ENCODE measurements around the gene SYNPR.

SYNPR gene

GRCh38 chr3:63471781-63472180, 193.7 kb downstream of the SYNPR start:
- DNase-seq (ENCODE audit: low read depth in 2 of 2), result no peak

GRCh38 chr3:63473641-63474166, 195.6 kb downstream of the SYNPR start:
- no peak for DNase-seq (ENCODE audit: low read depth in 2 of 2)

GRCh38 chr3:63474828-63475518, 196.9 kb downstream of the SYNPR start:
- DNase-seq (ENCODE audit: low read depth in 2 of 2), result no peak

GRCh38 chr3:63477494-63478129, 199.5 kb downstream of the SYNPR start:
- no peak for DNase-seq (ENCODE audit: low read depth in 2 of 2)

GRCh38 chr3:63478990-63479660, 201.0 kb downstream of the SYNPR start:
- DNase-seq (ENCODE audit: low read depth in 2 of 2), result no peak

- DNase-seq (ENCODE audit: low read depth in 2 of 2), result no peak
Measured at GRCh38 chr3:63479661-63480035, 201.5 kb downstream of the SYNPR start.

- DNase-seq (ENCODE audit: low read depth in 2 of 2), result no peak
Measured at GRCh38 chr3:63481627-63482026, 203.5 kb downstream of the SYNPR start.

GRCh38 chr3:63482341-63482740, 204.2 kb downstream of the SYNPR start:
- no peak for DNase-seq (ENCODE audit: low read depth in 2 of 2)

- DNase-seq (ENCODE audit: low read depth in 2 of 2), result no peak
Measured at GRCh38 chr3:63492464-63492863, 214.4 kb downstream of the SYNPR start.

GRCh38 chr3:63493101-63493500, 215.0 kb downstream of the SYNPR start:
- no peak for DNase-seq (ENCODE audit: low read depth in 2 of 2)

- no peak for DNase-seq (ENCODE audit: low read depth in 2 of 2)
Measured at GRCh38 chr3:63494646-63495045, 216.5 kb downstream of the SYNPR start.

GRCh38 chr3:63497641-63498040, 219.5 kb downstream of the SYNPR start:
- DNase-seq (ENCODE audit: low read depth in 2 of 2), result no peak

- no peak for DNase-seq (ENCODE audit: low read depth in 2 of 2)
Measured at GRCh38 chr3:63500196-63500595, 222.1 kb downstream of the SYNPR start.

- no peak for DNase-seq (ENCODE audit: low read depth in 2 of 2)
Measured at GRCh38 chr3:63508305-63508704, 230.2 kb downstream of the SYNPR start.

- no peak for DNase-seq (ENCODE audit: low read depth in 2 of 2)
Measured at GRCh38 chr3:63508771-63509170, 230.7 kb downstream of the SYNPR start.

- no peak for DNase-seq (ENCODE audit: low read depth in 2 of 2)
Measured at GRCh38 chr3:63513791-63514190, 235.7 kb downstream of the SYNPR start.

- DNase-seq (ENCODE audit: low read depth in 2 of 2), result no peak
Measured at GRCh38 chr3:63514678-63515077, 236.6 kb downstream of the SYNPR start.

GRCh38 chr3:63519426-63519825, 241.3 kb downstream of the SYNPR start:
- DNase-seq (ENCODE audit: low read depth in 2 of 2), result peak in 1 of 2 experiments; percentile 0

GRCh38 chr3:63521657-63522056, 243.5 kb downstream of the SYNPR start:
- no peak for DNase-seq (ENCODE audit: low read depth in 2 of 2)

GRCh38 chr3:63523100-63523499, 245.0 kb downstream of the SYNPR start:
- DNase-seq (ENCODE audit: low read depth in 2 of 2), result no peak

GRCh38 chr3:63528325-63529000, 250.4 kb downstream of the SYNPR start:
- no peak for DNase-seq (ENCODE audit: low read depth in 2 of 2)

- DNase-seq (ENCODE audit: low read depth in 2 of 2), result no peak
Measured at GRCh38 chr3:63532521-63532920, 254.4 kb downstream of the SYNPR start.

All from fibroblast of skin of left biceps (primary cell).